KG1 (cell line): ENCODE data around the gene ZC3H7B.
"Not testable (repeated sequence)": the region's sequence is repeated elsewhere in the genome, so short reads cannot be mapped to it uniquely, and the experiment has no call there.

ENCODE experiments used
- DNase-seq: peaks from one replicate; lab custom pipeline; 2025; lab: John Stamatoyannopoulos, UW

Gene ZC3H7B

DNA sequence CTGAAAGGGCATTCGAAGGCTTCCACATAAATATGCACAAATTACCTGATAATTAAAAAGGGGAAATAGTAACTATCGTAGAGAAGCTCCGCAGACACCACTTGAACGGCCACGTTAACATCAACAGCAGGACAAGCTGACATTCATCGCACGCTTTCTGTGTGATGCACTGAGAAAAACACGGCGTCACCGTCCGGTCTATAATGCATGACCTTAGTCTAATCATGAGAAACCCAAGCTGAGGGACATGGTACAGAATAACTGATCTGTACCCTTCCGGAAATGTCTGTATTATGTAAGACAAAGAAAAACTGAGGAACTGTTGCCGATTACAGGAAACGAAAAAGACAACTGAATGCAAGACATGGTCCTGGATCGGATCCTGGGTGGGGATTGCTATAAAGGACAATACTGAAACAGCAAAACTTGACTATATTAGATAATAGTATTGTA is 14.7 kb upstream of the ZC3H7B start:
- peak; percentile 87 for DNase-seq

DNA sequence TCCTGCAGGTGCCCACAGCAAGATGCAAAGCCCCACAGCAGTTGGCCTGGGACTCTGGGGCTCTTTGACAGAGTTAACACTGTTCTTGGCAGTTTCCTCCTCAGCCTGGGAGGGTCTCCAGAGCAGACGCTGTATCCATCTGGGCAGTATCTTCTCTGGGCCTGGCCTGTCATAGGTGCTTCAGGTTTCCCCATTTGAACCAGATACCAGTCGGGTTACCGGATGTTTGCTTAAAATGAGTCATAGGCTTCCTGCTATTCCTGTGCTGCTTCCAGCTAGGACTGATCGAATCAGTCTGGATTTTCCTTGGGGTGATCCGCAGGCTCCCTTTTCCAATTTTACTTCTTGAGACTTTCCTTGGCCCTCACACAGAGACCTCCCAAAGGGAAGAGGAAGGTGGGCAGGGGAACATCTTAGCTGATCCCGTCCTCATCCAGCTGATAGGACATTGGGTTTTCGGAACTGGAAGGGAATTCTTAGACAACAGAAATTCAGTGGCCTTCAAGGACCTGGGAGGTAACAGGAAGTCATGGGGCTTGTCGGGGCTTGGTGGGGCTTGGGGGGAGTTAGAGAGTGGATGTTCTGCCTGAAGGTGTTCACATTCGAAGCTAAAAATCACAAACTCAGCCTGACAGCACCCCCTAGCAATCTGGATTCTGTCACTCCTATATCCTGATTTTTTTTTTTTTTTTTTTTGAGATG is 12.9 kb upstream of the ZC3H7B start:
- no peak for DNase-seq

DNA sequence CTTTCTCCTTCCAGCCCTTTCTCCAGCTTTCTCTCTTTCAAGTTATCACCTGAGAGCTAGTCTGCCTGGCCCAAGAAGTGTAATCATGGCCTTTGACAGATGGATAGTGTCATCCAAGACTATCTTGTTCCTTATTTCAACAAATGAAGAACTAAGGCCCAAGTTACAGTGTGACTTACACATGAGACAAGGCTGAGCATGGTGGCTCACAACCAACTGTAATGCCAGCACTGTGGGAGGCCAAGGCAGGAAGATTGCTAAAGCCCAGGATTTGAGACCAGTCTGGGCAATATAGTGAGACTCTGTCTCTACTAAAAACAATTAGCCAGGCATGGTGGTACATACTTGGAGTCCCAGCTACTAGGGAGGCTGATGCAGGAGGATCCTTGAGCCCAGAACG is 11.7 kb upstream of the ZC3H7B start:
- no peak for DNase-seq

DNA sequence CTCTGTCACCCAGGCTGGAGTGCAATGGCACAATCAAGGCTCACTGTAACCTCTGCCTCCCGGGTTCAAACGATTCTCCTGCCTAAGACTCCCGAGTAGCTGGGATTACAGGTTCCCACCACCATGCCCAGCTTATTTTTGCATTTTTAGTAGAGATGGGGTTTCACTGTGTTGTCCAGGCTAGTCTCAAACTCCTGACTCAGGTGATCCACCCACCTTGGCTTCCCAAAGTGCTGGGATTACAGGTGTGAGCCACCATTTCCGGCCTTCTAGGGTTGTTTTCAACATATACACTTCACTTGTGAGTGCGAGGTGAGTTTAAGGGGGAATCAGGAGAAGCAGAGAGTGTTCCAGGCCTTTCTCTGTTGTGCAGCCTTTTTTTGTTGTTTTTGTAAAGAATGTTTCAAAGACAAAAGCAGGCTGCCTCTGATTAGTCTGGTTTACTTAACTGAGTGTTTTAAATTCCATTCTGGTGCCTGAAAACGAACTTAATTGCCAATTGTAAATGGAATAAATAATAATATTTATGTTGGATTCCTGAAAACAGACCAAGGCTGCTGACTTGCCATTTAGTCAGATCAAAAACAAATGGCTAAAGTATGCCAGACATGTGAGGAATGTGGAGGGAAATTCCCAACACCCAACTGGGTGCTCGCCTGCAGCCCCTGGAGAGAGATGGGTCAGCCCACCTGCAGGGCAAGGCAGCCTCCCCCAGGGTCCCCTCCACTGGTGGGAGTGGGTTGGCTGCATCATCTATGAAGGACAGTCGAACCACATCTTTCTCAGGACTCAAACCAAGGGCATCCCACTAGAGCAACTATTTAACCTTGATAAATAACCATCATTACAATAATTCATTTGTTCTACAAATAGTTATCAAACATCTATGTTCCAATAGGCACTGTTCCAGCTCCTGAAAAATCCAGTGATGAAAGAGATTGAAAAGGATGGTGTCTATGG is 10.8 kb upstream of the ZC3H7B start:
- DNase-seq = no peak

DNA sequence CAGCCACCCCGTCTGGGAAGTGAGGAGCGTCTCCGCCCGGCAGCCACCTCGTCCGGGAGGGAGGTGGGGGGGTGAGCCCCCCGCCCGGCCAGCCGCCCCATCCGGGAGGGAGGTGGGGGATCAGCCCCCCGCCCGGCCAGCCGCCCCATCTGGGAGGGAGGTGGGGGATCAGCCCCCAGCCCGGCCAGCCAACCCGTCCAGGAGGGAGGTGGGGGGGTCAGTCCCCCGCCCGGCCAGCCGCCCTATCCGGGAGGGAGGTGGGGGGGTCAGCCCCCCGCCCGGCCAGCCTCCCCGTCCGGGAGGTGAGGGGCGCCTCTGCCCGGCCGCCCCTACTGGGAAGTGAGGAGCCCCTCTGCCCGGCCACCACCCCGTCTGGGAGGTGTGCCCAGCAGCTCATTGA is 6.5 kb upstream of the ZC3H7B start:
- not testable (repeated sequence) for DNase-seq

DNA sequence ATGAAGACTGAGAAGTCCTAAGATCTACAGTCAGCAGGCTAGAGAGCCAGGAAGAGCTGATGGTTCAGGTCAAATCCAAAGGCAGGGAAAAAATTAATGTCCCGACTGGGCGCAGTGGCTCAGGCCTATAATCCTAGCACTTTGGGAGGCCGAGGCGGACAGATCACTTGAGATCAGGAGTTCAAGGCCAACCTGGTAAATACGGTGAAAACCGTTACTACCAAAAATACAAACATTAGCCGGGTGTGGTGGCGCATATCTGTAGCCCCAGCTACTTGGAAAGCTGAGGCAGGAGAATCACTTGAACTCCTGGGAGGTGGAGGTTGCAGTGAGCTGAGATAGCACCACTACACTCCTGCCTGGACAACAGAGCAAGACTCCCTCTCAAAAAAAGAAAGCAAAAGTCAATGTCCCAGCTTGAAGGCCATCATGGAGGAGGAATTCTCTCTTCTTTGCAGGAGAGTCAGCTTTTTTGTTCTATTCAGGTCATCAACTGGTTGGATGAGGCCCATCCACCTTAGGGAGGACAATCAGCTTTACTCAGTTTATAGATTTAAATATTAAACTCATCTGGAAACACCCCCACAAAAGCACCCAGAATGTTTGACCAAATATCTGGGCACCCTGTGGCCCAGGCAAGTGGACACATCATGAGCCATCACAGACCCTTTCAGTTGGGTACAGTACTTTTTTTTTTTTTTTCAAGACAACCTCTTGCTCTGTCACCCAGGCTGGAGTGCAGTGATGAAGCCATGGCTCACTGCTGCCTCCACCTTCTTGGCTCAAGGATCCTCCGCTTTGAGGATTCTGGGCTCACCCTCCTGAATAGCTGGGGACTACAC is 4.3 kb upstream of the ZC3H7B start:
- DNase-seq = no peak

DNA sequence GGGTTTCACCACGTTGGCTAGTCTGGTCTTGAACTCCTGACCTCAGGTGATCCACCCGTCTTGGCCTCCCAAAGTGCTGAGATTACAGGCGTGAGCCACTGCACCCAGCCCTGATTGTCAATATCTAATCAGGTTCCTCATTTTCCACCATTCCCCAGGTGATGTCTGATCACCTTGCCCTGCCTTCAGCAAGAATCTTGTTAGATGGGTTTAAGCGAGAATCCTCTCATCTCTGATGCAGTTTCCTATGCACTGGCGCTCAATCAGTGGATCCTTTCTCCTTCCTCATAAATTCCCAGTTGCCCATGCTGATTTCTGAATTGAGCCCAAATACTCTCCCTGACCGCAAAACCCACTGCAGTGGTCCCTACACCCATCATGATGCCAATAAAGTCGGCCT is 664 bp upstream of the ZC3H7B start:
- DNase-seq = no peak

DNA sequence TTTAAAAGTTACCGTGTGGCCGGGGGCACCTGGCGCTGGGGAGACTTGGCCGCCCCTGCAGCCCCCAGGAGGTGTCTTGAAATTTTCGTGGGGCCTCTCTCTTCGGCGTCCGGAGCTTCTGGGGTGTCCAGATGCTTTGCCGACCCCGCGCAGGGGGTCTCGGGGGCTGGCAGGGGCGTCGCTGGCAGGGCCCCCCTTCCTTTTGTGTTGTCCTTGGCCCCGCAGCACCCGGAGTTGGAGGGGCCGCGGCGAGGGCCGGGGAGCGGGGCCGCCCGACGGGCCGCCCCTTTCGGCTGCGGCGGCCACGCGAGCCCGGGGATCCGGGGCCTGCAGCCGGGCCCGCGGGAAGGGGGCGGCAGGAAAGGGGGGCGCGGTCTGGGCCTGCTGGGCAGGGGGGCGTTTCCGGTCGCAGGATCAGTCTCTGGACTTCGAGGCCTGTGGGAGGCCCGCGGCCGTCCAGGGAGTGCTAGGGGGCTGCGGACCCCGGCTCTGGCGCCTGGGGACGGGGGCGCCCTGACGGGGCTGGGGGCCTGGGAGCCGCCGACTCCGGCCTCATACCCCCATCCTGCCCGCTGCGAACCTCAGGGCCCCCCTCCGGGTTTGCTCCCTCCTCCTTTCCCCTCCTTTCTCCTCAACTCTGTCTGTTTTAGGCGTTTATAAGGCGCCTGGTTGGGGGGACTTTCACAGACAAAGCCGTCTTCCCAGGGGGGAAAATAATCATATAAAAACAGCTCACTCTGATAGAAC is 869 bp downstream of the ZC3H7B start:
- DNase-seq = no peak

DNA sequence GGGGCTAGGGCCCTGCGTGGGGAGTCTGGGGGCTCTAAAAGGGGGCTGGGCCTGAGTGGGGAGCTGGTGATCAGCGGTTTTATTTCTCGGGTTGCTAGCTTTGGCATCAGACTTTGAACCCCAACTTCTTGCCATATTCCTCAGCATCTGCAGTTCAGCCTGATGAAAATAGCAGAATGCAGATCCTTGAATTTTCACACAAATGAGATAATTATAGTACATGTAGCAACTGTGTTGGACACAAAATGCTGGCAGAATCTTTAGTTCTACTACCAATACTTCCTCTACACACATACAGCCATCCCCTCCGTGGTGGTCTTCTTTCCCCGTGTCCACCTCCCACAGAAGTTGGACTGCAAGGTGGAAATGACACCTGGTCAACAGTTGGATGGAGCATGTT is 1.5 kb downstream of the ZC3H7B start:
- DNase-seq = no peak

DNA sequence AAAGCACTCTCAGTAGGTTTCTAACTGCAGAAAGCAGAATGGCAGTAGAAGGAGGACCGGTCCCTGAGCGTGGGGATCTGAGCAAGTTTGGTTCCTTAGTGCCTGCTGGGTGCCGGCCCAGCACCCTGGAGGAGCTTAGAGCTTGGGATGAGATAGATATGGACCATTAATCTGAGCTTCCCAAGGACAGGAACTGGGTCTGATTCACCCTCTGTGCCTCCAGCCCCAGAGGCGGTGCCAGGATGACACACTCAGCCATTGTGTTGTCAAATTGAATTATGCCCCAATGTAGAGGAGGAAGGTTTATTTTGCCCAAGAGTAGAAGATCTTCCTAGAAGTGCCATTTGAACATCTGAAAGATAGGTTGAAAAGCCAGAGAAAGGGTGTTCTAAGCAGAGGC is 4.3 kb downstream of the ZC3H7B start:
- no peak for DNase-seq

DNA sequence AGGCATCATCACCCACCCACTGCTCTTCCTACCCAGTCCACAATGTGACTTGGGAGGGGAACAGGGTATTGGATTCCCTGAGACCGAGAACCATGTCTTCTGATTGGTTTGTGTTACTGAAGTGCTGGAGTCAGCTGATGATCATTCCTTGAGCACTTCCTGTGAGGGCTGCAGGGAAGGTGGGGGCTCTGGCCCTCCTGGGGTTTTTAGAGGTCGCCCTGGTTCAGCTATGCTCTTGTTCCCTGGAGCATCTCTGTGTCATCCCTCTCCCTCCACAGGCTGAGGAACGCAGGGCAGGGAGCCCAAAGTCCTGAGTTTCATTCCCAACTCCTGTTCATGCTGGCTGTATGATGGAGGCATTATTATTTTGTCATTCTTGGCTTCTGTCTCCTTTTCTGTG is 6.7 kb downstream of the ZC3H7B start:
- DNase-seq = no peak

DNA sequence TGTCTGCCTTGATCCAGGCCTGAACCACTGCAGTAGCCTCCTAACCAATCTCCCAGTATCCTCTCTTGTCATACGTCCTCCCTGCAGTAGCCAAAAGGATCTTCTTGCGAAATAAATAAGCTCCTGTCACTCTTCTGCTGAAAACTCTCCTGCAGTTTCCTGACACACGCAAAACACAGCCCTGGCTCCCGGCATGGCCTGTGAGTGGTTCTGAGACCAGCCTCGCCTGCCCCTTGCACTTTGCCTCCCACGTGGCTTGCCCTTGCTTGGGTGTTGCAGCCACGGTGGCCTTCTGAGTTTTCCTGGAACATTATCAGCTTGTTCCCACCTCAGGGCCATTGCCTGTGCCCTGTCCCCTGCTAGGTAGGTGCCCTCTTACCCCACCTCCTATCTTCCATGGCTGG is 7.2 kb downstream of the ZC3H7B start:
- no peak for DNase-seq

DNA sequence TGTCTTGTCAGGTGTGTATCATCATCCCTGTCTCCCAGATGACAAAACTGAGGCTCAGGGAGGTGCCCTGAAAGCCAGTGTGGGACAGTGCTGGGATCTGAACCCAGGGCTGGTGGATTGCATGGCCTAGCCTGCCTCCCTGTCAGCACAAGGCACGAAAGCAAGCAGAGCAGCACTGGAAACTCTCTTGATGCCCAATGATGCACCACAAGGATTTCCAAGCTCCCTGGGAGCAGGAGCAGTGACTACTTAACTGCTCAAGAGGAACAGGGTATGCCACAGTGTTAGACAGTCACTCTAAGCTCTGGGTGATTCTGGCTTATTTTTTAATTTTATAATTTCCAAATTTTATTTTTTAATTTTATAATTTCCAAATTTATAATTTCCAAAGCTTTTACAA is 9.0 kb downstream of the ZC3H7B start:
- DNase-seq = no peak

DNA sequence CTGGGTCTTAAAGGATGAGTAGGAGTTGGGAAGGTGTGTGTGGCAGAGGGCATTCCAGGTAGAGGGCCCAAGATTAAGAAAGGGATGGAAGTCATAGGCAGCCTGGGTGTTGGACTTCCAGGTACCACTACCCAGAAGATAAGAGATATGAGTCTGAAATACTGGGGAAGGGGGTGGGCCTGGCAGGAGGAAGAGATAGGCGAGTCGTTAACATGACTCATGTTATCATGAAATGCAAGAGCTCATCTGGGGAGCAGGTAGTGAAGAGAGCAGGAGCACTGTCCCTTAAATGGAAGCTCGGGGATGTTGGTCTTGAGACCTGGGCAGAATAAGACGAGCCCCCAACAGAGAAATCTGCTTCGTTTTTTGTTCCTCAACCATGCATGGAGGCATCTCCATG is 10.2 kb downstream of the ZC3H7B start:
- DNase-seq = no peak

DNA sequence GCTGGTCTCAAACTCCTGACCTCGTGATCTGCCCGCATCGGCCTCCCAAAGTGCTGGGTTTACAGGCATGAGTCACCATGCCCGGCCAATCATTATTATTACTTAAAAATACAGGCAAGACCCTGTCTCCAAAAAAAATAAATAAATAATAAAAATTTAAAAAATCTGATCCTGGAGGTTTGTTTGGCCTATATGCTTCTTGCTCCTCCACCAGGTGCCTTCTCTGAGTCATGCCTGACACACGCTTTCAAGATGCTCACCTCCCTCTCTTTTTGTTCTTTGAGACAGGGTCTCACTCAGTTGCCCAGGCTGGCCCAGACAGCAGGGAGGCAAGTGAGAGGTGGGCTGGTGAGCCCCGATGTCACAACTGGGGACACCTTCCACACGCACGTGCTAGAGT is 13.5 kb downstream of the ZC3H7B start:
- no peak for DNase-seq

DNA sequence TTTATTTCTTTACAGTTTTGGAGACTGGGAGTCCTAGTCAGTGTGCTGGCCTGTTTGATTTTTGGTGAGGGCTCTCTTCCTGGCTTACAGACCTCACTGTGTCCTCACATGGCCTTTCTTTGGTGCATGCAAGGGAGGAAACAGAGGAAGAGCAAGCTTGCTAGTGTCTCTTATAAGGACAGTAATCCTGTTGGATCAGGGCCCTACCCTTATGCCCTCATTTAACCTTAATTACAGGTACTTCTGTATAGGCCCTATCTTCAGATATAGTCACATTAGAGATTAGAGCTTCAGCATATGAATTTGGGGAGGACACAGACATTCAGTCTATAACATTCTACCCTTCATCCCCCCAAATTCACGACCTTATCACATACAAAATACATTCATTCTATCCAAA is 14.3 kb downstream of the ZC3H7B start:
- no peak for DNase-seq

DNA sequence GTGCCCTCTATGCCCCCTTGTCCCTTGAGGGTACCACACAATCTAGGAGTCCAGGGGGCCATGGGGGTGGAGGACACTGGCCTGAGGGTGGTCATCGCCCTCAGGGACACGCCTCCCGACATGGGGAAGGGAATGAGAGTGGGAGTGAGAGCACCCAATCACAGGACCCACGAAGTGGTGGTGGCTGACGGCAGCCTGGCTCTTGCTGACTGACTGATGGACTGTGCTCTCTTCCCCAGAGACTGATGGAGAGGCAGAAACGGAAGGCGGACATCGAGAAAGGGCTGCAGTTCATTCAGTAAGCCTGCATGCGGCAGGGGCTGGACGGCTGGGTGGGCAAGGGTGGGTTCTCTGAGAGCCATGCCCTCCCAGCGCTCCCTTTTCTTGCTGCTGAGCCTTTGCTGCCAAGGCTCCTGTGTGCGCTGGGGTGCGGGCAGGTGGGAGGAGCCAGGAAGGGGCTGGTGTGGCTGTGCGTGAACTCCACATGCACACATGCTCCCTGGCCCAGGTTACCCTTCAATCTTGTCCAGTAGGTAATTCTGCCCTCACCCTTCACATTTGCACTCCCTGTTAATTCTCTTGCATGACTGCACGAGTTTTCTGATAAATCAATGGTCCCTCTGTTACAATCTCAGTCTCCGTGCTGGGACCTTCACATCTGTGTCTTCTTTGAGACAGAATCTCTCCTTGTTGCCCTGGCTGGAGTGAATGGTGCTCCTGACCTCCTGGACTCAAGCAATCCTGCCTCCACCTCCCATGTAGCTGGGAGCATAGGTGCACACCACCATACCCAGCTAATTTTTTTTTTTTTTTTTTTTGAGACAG is 19.3 kb downstream of the ZC3H7B start:
- no peak for DNase-seq

DNA sequence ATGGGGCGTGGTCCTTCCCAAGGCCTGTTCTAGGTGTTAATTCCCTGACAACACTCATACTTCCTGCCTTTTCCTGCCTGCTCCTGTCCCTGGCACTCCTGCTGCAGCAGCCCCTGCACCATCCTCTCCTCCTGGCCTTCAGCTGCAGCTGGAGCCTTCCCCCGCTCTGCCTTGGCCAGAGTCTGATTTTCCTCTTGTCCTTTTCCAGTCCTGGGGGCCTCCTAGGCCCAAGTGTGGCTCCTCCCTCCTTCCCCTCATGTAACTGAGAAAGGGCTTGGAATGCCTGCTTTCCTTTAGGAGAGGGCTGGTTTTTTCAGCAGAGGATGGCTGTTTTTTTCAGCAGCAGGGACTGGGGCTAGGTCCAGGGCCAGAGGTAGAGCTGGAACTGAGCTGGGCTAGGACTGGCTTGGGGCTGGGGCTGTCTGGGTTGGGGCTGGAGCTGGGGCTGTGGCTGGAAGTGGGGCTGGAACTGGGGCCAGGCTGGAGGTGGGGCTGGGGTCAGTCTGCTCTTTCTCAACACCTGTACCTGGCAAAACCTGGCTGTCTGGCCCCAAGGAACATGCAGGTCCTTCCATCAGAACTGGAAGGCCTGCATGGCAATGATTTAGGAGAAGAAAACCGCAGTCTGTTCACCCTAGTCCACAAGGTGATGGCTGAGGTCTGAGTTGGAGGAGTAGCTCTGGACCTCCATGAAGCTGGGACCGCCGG is 23.6 kb downstream of the ZC3H7B start:
- no peak for DNase-seq

DNA sequence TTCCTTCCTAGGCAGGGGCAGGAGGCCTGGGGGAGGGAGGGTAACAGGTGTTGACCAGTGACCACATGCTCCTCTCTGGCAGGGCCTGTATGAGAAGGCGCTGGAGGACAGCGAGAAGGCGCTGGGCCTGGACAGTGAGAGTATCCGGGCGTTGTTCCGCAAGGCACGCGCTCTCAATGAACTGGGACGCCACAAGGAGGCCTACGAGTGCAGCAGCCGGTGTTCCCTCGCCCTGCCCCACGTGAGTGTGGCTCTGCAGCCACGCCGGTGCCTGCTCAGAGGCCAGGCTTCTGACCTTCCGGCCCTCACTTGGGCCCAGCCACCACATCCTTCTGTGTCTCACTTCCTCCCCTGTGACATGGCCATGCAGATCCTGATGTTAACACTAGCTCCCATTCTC is 25.8 kb downstream of the ZC3H7B start:
- no peak for DNase-seq

DNA sequence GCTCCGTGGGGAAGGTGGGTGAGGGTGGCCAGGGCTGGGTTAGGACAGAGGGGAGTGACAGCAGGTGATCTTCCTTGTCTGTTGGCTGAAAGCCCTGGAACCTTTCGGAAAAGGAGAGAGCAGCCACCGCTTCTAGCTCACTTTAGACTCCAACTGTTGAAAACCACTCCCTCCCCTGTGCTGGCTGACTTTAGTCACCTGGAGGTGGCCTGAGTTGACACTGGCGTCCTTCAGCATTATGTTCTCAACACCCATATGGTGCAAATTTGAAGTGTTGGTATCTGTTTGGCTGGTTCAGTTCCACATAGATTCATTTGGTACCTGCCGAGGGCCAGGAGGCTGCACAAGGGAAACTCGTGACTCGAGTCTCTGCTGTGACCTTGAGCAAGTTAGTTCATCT is 28.8 kb downstream of the ZC3H7B start:
- DNase-seq = no peak
